GM12878 (cell line): Measurements from ENCODE around the gene TOMM20L. TPM values are rescaled to one million over a fixed set of nuclear protein-coding genes. Genes with fewer than 3 reads are reported as not detected.

ENCODE experiments used
- CEBPZ ChIP-seq: fragments of 150-350 bp; IDR thresholded peaks from 2 replicates; pipeline ENCODE4 v1.6.1; 2016; ENCODE audit warnings: low read depth, low read length
- KDM1A ChIP-seq: fragments of 200-600 bp; sonication (generic); IDR thresholded peaks from 2 replicates; pipeline ENCODE4 v1.6.1; 2016; ENCODE audit warnings: borderline replicate concordance
- MEF2B ChIP-seq: fragments of 450-650 bp; IDR thresholded peaks from 2 replicates; pipeline ENCODE4 v1.6.1; 2018; ENCODE audit warnings: mild to moderate bottlenecking, moderate library complexity; ENCODE audit not compliant: partially characterized antibody, poor library complexity, severe bottlenecking
- PAX5 ChIP-seq: IDR thresholded peaks from 2 replicates; pipeline ENCODE4 v1.6.1; 2011; ENCODE audit warnings: low read depth, low read length, borderline replicate concordance
- POLR2AphosphoS2 ChIP-seq: IDR thresholded peaks from 2 replicates; pipeline ENCODE4 v1.6.1; 2011; ENCODE audit warnings: low read depth, mild to moderate bottlenecking, low read length, improper control_type of control experiment, moderate library complexity
- SREBF1 ChIP-seq: IDR thresholded peaks from 2 replicates; pipeline ENCODE4 v1.6.1; 2012; ENCODE audit warnings: mild to moderate bottlenecking, low read length
- SUZ12 ChIP-seq: fragments of 200-600 bp; sonication (generic); IDR thresholded peaks from one replicate; pipeline ENCODE4 v1.6.1; 2018; ENCODE audit warnings: antibody characterized with exemption, mild to moderate bottlenecking; ENCODE audit not compliant: unreplicated experiment
- TBL1XR1 ChIP-seq: IDR thresholded peaks from 2 replicates; pipeline ENCODE4 v1.6.1; 2012; ENCODE audit warnings: low read depth, low read length, improper control_type of control experiment
- ZNF24 ChIP-seq: fragments of 450-650 bp; IDR thresholded peaks from 2 replicates; pipeline ENCODE4 v1.6.1; 2017; ENCODE audit warnings: antibody characterized with exemption, mild to moderate bottlenecking
- polyA plus RNA-seq, 11 experiments: library from polyadenylated mRNA; depleted of rRNA in 4 of 11; unstranded in 6 of 11; stranded (reverse) in 5 of 11; fragments of >200 nt; fragmentation: Nextera tagmentation in 4 of 11; fragmentation: Illumina TruSeq in 1 of 11; extraction: Ambion mirVana in 4 of 11; extraction: Trizol in 1 of 11; gene quantifications; 1 replicate in 1 of 11; 2 replicates in 10 of 11; pipeline versions ENCODE4 v1.2.1 to v1.2.3, GENCODE V29; 2011 to 2016; ENCODE audit warnings: inconsistent platforms in 2 of 11, missing spikeins in 2 of 11, low read depth in 1 of 11
- total RNA-seq, 4 experiments: library from RNA; depleted of rRNA in 3 of 4; stranded (reverse); fragments of >200 nt in 3 of 4; fragmentation: Illumina TruSeq in 1 of 4; extraction: Trizol in 1 of 4; gene quantifications; 2 replicates each; pipeline versions ENCODE4 v1.2.1 to v1.2.3, GENCODE V29; 2013 to 2021
- TF ChIP-seq, protein P1 (sequence below): fragments of 450-650 bp; IDR thresholded peaks from 2 replicates; pipeline ENCODE4 v1.6.1; 2017; ENCODE audit warnings: antibody characterized with exemption, mild to moderate bottlenecking, moderate library complexity
- TF ChIP-seq, protein P2 (sequence below): fragments of 450-650 bp; formaldehyde crosslinking; IDR thresholded peaks from 2 replicates; pipeline ENCODE4 v1.4.0; 2020; ENCODE audit warnings: mild to moderate bottlenecking, moderate library complexity
- TF ChIP-seq, protein P3 (sequence below): IDR thresholded peaks from 2 replicates; pipeline ENCODE4 v1.6.1; 2012; ENCODE audit warnings: improper control_type of control experiment, low read depth, low read length; ENCODE audit not compliant: insufficient replicate concordance

TOMM20L gene
- total and polyA plus RNA-seq, 10 of the 15 experiments (the other 5 are each of a cell fraction or from before 2014, with no cell fraction given): 0.28 TPM; not detected in 9

DNA sequence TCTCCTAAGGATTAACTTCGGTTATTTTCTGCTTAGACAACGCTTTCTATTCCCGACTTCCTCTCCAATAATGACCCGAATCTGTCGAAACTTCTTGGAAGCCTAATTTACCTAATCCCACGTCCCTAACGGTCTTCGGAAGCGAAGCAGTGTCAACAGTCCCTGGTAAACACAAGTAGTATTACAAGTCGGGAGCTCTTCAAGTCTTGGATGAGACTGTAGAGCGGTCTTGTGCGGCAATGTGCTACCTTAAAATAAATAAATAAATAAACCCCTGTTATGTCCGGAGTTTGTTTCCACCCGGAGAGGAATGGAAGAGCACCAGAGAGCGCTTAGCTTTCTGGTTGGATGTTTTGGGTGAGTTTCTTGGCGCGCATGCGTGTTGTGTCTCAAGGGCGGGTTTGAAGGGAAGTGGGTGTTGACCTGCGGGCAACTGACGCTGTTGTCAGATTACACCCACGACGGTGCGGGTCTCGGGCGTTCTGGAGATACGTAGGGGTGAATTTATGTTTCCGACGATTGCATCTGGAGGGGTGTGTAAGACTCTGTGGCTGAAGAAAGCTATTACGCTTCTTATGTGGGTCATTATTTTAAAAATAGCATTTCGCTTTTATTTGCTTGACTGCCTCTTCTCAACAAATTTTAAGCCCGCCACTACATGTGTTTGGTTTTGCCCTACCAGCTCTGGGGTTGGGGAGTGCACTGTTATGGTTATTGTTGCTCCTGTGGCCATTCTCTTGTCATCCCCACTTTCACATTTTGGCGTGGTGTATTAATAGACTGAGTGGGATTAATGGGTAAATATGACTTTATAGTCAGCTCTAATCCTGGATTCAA, 31.8 kb downstream of the TOMM20L start, which contains the start of the genes KIAA0586 and TIMM9 (continued):
- TF ChIP-seq, protein P1, sequence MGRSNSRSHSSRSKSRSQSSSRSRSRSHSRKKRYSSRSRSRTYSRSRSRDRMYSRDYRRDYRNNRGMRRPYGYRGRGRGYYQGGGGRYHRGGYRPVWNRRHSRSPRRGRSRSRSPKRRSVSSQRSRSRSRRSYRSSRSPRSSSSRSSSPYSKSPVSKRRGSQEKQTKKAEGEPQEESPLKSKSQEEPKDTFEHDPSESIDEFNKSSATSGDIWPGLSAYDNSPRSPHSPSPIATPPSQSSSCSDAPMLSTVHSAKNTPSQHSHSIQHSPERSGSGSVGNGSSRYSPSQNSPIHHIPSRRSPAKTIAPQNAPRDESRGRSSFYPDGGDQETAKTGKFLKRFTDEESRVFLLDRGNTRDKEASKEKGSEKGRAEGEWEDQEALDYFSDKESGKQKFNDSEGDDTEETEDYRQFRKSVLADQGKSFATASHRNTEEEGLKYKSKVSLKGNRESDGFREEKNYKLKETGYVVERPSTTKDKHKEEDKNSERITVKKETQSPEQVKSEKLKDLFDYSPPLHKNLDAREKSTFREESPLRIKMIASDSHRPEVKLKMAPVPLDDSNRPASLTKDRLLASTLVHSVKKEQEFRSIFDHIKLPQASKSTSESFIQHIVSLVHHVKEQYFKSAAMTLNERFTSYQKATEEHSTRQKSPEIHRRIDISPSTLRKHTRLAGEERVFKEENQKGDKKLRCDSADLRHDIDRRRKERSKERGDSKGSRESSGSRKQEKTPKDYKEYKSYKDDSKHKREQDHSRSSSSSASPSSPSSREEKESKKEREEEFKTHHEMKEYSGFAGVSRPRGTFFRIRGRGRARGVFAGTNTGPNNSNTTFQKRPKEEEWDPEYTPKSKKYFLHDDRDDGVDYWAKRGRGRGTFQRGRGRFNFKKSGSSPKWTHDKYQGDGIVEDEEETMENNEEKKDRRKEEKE: peak; percentile 82
- TF ChIP-seq, protein P2, sequence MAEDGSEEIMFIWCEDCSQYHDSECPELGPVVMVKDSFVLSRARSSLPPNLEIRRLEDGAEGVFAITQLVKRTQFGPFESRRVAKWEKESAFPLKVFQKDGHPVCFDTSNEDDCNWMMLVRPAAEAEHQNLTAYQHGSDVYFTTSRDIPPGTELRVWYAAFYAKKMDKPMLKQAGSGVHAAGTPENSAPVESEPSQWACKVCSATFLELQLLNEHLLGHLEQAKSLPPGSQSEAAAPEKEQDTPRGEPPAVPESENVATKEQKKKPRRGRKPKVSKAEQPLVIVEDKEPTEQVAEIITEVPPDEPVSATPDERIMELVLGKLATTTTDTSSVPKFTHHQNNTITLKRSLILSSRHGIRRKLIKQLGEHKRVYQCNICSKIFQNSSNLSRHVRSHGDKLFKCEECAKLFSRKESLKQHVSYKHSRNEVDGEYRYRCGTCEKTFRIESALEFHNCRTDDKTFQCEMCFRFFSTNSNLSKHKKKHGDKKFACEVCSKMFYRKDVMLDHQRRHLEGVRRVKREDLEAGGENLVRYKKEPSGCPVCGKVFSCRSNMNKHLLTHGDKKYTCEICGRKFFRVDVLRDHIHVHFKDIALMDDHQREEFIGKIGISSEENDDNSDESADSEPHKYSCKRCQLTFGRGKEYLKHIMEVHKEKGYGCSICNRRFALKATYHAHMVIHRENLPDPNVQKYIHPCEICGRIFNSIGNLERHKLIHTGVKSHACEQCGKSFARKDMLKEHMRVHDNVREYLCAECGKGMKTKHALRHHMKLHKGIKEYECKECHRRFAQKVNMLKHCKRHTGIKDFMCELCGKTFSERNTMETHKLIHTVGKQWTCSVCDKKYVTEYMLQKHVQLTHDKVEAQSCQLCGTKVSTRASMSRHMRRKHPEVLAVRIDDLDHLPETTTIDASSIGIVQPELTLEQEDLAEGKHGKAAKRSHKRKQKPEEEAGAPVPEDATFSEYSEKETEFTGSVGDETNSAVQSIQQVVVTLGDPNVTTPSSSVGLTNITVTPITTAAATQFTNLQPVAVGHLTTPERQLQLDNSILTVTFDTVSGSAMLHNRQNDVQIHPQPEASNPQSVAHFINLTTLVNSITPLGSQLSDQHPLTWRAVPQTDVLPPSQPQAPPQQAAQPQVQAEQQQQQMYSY (CRISPR knock-in tag): no peak
- TF ChIP-seq SUZ12: no peak
- TF ChIP-seq POLR2AphosphoS2: 0 out of 2 replicates have a peak, but pooled peaks have one; percentile 51
- TF ChIP-seq ZNF24: peak; percentile 60; the same call in 1 of the 2 replicates
- TF ChIP-seq PAX5: no peak
- no peak for TF ChIP-seq KDM1A
- peak; percentile 93 for TF ChIP-seq SREBF1
- TF ChIP-seq, protein P3, sequence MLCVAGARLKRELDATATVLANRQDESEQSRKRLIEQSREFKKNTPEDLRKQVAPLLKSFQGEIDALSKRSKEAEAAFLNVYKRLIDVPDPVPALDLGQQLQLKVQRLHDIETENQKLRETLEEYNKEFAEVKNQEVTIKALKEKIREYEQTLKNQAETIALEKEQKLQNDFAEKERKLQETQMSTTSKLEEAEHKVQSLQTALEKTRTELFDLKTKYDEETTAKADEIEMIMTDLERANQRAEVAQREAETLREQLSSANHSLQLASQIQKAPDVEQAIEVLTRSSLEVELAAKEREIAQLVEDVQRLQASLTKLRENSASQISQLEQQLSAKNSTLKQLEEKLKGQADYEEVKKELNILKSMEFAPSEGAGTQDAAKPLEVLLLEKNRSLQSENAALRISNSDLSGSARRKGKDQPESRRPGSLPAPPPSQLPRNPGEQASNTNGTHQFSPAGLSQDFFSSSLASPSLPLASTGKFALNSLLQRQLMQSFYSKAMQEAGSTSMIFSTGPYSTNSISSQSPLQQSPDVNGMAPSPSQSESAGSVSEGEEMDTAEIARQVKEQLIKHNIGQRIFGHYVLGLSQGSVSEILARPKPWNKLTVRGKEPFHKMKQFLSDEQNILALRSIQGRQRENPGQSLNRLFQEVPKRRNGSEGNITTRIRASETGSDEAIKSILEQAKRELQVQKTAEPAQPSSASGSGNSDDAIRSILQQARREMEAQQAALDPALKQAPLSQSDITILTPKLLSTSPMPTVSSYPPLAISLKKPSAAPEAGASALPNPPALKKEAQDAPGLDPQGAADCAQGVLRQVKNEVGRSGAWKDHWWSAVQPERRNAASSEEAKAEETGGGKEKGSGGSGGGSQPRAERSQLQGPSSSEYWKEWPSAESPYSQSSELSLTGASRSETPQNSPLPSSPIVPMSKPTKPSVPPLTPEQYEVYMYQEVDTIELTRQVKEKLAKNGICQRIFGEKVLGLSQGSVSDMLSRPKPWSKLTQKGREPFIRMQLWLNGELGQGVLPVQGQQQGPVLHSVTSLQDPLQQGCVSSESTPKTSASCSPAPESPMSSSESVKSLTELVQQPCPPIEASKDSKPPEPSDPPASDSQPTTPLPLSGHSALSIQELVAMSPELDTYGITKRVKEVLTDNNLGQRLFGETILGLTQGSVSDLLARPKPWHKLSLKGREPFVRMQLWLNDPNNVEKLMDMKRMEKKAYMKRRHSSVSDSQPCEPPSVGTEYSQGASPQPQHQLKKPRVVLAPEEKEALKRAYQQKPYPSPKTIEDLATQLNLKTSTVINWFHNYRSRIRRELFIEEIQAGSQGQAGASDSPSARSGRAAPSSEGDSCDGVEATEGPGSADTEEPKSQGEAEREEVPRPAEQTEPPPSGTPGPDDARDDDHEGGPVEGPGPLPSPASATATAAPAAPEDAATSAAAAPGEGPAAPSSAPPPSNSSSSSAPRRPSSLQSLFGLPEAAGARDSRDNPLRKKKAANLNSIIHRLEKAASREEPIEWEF: no peak
- no peak; the same call in 1 of the 2 replicates for TF ChIP-seq CEBPZ
- peak; percentile 5; the same call in 1 of the 2 replicates for TF ChIP-seq TBL1XR1
- peak; percentile 63 for TF ChIP-seq MEF2B
